SU-DHL-6 (cell line): ENCODE measurements around the gene OSBPL10.

Source experiments
- CTCF ChIP-seq: fragments of 200-600 bp; sonication (generic); IDR thresholded peaks from one replicate; pipeline ENCODE4 v1.5.1; 2017; ENCODE audit warnings: antibody characterized with exemption, mild to moderate bottlenecking, low read length, moderate library complexity; ENCODE audit not compliant: insufficient read depth, poor library complexity, severe bottlenecking
- EZH2phosphoT487 ChIP-seq: fragments of 200-600 bp; sonication (generic), shearing (Covaris generic); conservative IDR thresholded peaks from 2 replicates; pipeline ENCODE4 v1.6.1; 2018; ENCODE audit warnings: mild to moderate bottlenecking, antibody characterized with exemption, low read length, moderate library complexity, mixed read lengths

- TF ChIP-seq CTCF (no peak), EZH2phosphoT487 (no peak)
Measured at GRCh38 chr3:31973081-31973480, 8.0 kb downstream of the OSBPL10 start.
